GM18951 (cell line): ENCODE measurements around the gene SH3RF3.

ENCODE experiments used
- POLR2A ChIP-seq: IDR thresholded peaks from 4 replicates; pipeline ENCODE4 v1.6.1; 2011; ENCODE audit warnings: mild to moderate bottlenecking; ENCODE audit not compliant: insufficient read length, insufficient read depth; ENCODE audit errors: extremely low read depth
- in situ Hi-C: fragments of 300-500 bp; cut with MboI; formaldehyde crosslinking; loops from one replicate; pipeline ENCODE4 v1.12.0; 2022; ENCODE audit warnings: low sequenced_read_pairs, mixed read lengths, inconsistent platforms; ENCODE audit not compliant: unreplicated experiment

Gene SH3RF3

DNA sequence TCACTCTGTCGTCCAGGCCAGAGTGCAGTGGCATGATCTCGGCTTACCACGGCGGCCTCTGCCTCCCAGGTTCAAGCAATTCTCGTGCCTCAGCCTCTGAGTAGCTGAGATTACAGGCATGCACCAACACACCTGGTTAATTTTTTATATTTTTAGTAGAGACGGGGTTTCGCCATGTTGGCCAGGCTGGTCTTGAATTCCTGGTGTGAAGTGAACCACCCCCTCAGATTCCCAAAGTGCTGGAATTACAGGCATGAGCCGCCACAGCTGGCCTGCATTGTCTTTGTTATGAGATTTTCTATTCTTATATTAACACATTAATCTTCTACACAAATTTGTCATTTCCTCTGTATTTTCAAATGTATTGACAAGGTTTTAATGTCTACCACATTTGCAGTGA is 409.5 kb downstream of the SH3RF3 start:
- in situ Hi-C loops: no loop called here
- TF ChIP-seq POLR2A: no peak

DNA sequence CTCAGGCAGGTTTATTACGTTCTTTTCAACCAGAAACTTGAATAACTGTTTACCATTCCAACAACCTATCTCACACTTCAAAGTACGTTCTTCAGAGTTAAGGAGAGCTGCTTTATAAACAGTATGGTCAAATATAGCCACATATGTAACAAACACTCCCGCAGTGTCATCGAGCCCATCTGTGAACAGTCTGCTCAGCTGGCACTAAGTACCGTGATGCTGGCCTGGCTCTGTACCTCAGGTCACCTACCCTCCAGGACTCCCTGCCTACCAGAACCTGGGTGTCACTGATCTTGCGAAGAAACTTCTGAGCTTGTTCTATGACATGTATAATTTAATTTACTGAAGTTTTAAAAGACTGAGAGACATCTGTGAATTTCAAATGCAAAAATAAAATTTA is 413.4 kb downstream of the SH3RF3 start:
- in situ Hi-C loops: no loop called here
- no peak for TF ChIP-seq POLR2A

DNA sequence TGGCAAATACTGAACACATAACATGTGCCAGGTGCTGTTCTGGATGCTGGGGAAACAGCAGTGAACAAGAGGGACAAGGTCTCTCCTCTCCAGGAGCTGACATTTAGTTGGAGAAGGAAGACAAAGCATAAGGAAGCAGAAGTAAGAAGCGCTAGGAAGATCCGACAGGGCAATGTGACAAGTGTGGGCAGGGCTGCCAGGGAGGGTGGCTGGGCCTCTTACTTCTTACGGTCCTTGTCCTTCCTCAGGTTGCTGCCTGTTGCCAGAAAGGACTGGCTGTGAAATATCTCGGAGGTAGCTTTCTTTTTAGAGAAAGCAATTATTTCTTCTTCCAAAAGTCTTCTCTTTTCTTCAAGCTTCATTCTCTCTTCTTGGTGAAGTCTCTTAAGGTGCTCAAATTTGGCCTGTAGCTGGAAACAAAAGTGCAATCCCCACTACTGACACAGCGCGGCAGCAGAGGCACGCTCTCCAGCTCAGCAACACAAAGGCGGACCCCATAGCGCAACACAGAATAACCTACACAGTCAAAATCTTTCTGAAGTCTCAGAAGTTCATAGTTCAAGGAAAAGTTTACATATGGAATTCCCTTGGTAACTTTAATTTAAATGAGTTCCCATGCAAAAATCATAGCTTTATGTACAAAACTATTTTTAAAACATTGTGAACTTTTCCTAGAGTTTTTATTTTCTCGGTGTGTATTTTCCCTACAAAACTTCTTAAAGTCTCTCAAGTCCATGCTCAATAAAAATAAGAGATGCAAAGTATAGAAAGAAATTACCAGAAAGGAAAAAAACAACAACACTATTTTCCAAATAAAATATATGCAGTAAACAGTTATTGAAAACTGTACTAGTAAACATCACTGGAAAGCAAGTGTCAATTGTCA is 417.1 kb downstream of the SH3RF3 start:
- no peak for TF ChIP-seq POLR2A
- in situ Hi-C loops: no loop called here

DNA sequence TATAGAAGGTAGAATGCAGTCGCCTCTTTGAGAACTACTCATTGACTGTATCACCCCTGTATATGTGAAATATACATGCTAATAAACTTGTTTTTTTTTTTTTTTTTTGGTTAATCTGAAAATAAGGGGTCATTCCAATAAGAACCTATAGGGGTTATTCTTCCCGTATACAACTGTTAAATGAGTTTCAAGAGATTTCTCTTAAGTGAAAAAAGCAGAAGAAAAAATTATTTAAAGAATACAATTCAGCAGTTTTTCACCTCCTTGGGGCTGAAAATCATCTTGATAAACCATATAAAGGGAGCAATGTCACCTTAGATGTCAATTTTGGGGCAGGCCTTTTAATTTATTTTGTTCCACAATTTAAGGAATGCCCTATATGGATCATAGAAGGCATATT is 418.3 kb downstream of the SH3RF3 start:
- no peak for TF ChIP-seq POLR2A
- in situ Hi-C loops: no loop called here

DNA sequence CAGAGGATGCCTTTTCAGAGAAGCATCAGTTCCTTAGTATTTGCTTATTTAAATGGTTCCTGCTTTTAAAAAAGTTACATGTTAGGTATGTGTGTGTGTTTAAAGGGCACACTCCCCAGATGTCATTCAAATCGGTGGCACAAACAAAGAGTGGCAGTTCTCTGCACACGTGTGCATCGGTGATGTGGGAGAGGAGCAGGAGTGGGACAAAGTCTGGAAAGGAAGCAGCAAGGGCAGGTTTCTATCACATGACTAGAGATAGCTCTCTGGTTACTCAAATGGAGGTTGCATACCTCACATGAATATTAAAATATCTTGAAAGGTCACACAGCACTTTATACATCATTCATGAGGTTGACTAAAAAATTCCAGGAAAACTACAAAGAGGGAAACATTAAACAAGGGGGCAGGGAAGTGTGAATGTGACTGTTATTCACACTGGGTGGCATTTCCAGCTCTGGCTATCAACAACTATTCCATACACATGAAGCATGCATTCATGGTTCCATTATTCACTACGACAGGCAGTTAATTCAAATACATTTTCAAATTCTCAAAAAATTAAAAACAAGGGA is 420.1 kb downstream of the SH3RF3 start:
- in situ Hi-C loops: no loop called here
- no peak for TF ChIP-seq POLR2A
